HG02870 (cell line): ENCODE data around the gene SPOCK1.
"Not testable (repeated sequence)": the region's sequence is repeated elsewhere in the genome, so short reads cannot be mapped to it uniquely, and the experiment has no call there.

Source experiments
- ATAC-seq: cut with Tn5 transposase; IDR thresholded peaks from one replicate; pipeline ENCODE4 v1.9.1; 2021; ENCODE audit warnings: mild to moderate bottlenecking, moderate library complexity; ENCODE audit not compliant: unreplicated experiment

The SPOCK1 gene

DNA sequence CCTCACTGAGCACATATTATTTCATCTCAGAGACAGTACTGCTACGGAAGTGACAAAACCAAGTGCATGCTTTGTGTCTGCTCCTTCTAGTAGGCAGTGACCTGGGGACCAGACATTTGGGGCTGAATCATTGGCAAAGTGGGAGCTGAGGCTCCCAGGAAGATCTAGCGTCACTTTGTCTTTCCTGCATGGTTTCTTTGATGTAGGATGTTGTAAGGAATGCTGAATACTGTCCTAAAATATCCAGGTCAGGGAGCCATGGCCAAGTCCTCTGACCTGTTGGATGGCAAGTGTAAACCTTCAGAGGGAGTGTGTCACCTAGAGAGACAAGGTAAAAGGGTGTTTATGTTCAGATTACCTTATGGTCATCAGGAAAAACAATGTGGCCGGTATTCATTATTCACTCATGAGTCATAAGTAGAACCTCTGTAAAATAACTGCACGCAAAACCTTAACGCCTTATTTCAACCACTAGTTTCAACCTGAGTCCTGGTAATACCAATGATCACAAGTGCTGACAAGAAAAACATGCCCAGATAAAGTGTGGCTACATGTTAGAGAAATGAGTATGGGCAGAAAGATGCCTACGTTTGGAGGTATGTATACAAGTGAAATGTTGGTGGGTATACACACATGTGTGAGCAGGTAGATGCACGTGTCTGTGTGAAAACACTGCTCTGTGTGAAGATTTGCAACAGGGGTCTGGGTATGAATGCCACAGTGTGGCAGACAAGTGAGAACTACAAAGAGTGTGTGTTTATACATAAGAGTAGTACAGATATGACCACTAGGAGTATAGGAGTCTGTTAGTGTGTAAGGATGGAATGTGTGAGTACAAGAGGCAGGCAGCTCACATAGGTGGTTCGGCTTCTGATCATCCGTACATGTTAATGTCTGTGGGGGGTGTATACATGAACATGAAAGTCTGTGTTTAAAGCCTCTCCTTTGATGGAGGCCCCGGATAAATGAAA lies 263.9 kb downstream of the SPOCK1 start:
- peak; percentile 66 for ATAC-seq

- ATAC-seq, result no peak
These were observed 265.4 kb downstream of the SPOCK1 start for GRCh38 chr5:137233726-137234125.

GRCh38 chr5:137233304-137233703 lies 265.8 kb downstream of the SPOCK1 start:
- not testable (repeated sequence) for ATAC-seq

DNA sequence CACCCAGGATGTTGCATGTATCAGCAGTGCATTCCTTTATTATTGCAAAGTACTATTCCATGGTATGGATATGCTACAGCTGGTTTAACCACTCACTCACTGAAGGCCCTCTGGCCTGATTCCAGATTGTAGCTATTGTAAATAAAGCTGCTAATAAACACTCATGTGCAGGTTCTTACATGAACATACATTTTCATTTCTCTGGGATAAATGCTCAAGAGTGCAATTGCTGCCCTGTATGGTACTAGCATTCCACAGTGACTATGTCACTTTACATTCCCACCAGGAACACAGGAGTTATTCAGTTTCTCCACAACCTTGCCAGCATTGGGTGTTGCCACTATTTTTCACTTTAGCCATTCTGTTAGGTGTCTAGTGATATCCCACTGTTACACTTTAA lies 267.6 kb downstream of the SPOCK1 start:
- ATAC-seq, result no peak

DNA sequence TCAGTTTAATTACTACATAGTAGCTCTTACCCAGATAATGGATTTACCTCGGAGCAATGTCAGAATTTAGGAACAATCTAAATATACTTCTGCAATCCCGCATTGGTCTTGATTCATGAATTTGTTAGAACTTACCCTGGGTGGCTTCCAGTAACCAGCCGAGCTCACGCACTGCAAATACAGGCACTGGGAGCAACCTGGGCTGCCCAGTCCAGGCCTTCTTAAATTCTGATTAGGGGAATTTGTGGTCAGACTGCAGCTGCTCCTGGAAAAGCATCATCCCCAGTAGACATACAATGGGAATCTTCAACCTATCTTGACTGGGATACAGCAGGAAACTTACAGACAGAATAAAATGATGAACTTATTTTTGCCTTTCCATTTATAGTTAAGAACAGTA lies 270.3 kb downstream of the SPOCK1 start:
- ATAC-seq, result no peak

- ATAC-seq, result no peak
These were observed 273.0 kb downstream of the SPOCK1 start for GRCh38 chr5:137226081-137226480.

GRCh38 chr5:137223324-137224295 lies 275.5 kb downstream of the SPOCK1 start:
- ATAC-seq, result no peak

DNA sequence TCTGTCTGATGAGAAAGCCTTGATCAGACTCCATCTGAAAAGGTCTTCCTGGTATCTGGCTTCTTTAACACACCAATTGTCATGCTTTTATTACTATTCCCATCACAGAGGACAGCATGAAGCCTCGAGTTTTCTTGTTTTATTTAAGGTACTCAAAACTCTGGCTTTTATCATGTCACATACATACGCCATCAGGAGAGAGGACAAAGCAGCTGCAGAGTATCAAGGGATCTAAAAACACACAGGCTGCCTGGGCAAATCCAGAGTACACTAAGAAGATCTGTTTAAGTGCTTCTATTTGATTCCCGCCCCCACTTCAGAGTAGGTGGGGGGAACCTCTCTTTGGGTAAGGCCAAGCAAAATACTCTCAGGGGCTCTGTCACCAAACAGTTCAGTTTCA lies 277.2 kb downstream of the SPOCK1 start:
- no peak for ATAC-seq

DNA sequence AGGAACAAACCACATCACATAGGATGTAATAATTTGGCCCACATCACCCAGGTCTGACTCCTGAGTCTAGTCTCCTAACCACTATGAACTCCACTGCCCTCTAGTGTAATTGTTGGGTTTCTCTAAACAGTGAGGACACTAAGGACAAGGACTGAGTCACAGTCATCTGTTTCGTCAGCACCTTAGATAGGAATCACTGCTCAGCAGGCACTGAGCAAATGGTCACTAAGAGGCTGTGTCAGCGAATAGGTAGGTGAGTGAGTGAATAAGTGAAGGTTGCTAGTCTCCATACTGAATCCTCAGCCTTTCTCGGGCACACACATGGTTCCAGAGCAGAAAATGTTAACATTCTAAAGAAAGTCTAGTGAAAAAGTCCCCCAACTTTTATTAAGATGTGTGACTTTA lies 278.6 kb downstream of the SPOCK1 start:
- ATAC-seq, result peak; percentile 86

- ATAC-seq, result no peak
These were observed 280.2 kb downstream of the SPOCK1 start for GRCh38 chr5:137218896-137219295.

GRCh38 chr5:137218471-137218870 lies 280.7 kb downstream of the SPOCK1 start:
- ATAC-seq, result no peak

DNA sequence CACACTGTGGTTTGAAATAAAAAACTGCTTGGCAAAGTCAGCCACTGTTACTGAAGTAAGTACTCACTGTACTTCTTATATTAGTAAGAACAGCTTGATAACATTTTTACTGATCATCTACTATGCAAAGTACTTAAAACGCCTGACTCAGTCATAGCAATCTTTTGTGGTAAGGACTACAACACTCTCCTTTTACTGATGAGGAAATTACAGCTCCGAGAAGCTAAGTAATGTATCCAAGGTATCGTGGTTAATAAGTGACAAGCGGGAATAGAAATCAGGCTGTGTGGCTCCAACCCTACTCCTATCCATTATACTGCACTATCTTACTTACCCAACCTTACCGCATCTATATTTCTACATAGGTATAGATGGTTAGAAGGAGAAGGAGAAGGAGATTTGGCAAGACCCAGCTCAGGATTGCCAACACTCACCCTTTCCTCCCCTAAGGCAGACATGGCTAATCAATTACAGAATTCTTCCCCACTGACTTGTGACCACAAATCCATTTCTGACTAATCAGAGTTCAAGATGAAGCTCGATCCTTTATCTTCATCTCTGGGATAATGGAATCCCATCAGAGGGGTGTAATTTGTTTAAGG lies 281.4 kb downstream of the SPOCK1 start:
- ATAC-seq, result no peak

- ATAC-seq, result no peak
These were observed 282.0 kb downstream of the SPOCK1 start for GRCh38 chr5:137216976-137217598.

- no peak for ATAC-seq
These were observed 283.3 kb downstream of the SPOCK1 start for GRCh38 chr5:137215780-137216179.

- ATAC-seq, result no peak
These were observed 283.9 kb downstream of the SPOCK1 start for GRCh38 chr5:137215261-137215660.

DNA sequence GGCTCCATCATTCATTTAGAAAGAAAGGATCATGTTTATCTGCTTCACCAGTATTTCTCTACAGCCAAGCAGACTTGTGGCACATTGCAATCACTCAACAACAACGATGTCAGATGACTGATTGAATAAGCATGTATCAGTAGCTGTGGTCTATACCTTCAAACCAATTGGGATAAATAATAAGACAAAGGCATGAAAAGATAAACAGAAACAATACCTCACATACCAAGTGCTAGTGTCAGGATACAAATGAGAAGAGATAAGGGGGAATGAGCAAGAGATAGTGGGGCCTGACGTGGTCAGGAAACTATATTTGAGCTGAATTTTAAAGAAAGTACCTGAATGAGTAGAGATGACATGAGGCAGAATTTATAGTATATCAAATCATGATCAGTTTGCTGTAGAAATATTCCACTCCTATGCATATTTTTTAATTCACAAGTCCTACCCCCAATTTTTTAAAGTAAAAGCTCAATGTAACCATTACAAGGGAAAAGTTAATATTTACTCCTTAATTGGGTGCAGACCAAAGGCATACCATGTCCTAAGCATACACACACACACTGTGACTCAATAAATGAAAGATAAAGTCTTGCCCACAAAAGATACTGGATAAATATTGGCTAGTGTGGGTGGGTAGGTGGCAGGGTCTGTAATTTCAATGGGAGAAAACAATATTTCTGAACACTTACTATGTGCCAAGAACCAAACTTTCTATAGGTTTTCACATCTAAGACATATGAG lies 284.5 kb downstream of the SPOCK1 start:
- no peak for ATAC-seq

- ATAC-seq, result no peak
These were observed 286.7 kb downstream of the SPOCK1 start for GRCh38 chr5:137212471-137212870.

GRCh38 chr5:137209232-137209809 lies 289.8 kb downstream of the SPOCK1 start:
- no peak for ATAC-seq

- no peak for ATAC-seq
These were observed 291.9 kb downstream of the SPOCK1 start for GRCh38 chr5:137207023-137207760.
